K562 (cell line): ENCODE data around the gene SESN3. TPM values are rescaled to one million over a fixed set of nuclear protein-coding genes. Genes with fewer than 3 reads are reported as not detected.

ENCODE experiments used
- CTCFL ChIP-seq: IDR thresholded peaks from 2 replicates; pipeline ENCODE4 v1.6.1; 2011; ENCODE audit warnings: borderline replicate concordance, low read depth, mild to moderate bottlenecking, moderate library complexity, low read length; ENCODE audit not compliant: insufficient read depth, poor library complexity, severe bottlenecking
- E2F4 ChIP-seq: sonication (generic); formaldehyde crosslinking; IDR thresholded peaks from 2 replicates; pipeline ENCODE4 v1.8.0; 2022; ENCODE audit warnings: mild to moderate bottlenecking, low read depth, missing genetic modification reagents
- ESRRB ChIP-seq: fragments of 250-450 bp; sonication (Bioruptor Pico); IDR thresholded peaks from 2 replicates; pipeline ENCODE4 v1.5.0; 2020; ENCODE audit warnings: mild to moderate bottlenecking, moderate library complexity, borderline replicate concordance
- FOS ChIP-seq: IDR thresholded peaks from 3 replicates; pipeline ENCODE4 v1.6.1; 2011; ENCODE audit not compliant: insufficient read length; ENCODE audit errors: extremely low read depth
- KLF10 ChIP-seq: fragments of 250-450 bp; sonication (Bioruptor Pico); IDR thresholded peaks from 2 replicates; pipeline ENCODE4 v1.6.1; 2021; ENCODE audit warnings: matching md5 sums
- NRF1 ChIP-seq, 2 experiments: fragments of 450-650 bp; IDR thresholded peaks in 1 of 2; conservative IDR thresholded peaks in 1 of 2; 2 replicates each; pipeline ENCODE4 v1.6.1; 2014; ENCODE audit warnings: mild to moderate bottlenecking in 2 of 2
- PKNOX1 ChIP-seq: fragments of 450-650 bp; IDR thresholded peaks from 2 replicates; pipeline ENCODE4 v1.6.1; 2016
- RB1 ChIP-seq: fragments of 450-650 bp; IDR thresholded peaks from 2 replicates; pipeline ENCODE4 v1.6.1; 2017; ENCODE audit warnings: low read depth, mild to moderate bottlenecking
- THAP12 ChIP-seq: fragments of 250-450 bp; sonication (Bioruptor Pico); IDR thresholded peaks from 2 replicates; pipeline ENCODE4 v1.9.0; 2021; ENCODE audit warnings: mild to moderate bottlenecking, inconsistent platforms
- VEZF1 ChIP-seq: fragments of 200-800 bp; sonication (Bioruptor generic); IDR thresholded peaks from 2 replicates; pipeline ENCODE4 v1.6.1; 2017; ENCODE audit warnings: missing genetic modification characterization, missing compliant biosample characterization
- ZBTB26 ChIP-seq: fragments of 450-650 bp; formaldehyde crosslinking; IDR thresholded peaks from 2 replicates; pipeline ENCODE4 v1.4.0; 2022; ENCODE audit warnings: missing genetic modification characterization
- ZNF212 ChIP-seq: fragments of 450-650 bp; formaldehyde crosslinking; IDR thresholded peaks from 2 replicates; pipeline ENCODE4 v1.4.0; 2020; ENCODE audit warnings: mild to moderate bottlenecking
- ZNF282 ChIP-seq: sonication (generic); formaldehyde crosslinking; IDR thresholded peaks from 2 replicates; pipeline ENCODE4 v1.8.1; 2023; ENCODE audit warnings: missing genetic modification reagents
- polyA plus RNA-seq, 8 experiments: library from polyadenylated mRNA; depleted of rRNA in 4 of 8; stranded (reverse) in 5 of 8; unstranded in 3 of 8; fragments of >200 nt; fragmentation: Nextera tagmentation in 2 of 8; fragmentation: Illumina TruSeq in 1 of 8; extraction: Ambion mirVana in 2 of 8; extraction: Trizol in 1 of 8; gene quantifications; 2 replicates each; pipeline versions ENCODE4 v1.2.1 to v1.2.3, GENCODE V29; 2011 to 2014; ENCODE audit warnings: inconsistent platforms in 1 of 8, missing spikeins in 1 of 8
- total RNA-seq, 7 experiments: library from RNA; depleted of rRNA in 6 of 7; stranded (reverse); fragments of >200 nt in 6 of 7; fragmentation: Illumina TruSeq in 2 of 7; extraction: Trizol in 2 of 7; gene quantifications; 2 replicates each; pipeline versions ENCODE4 v1.2.1 to v1.2.3, GENCODE V29; 2011 to 2021; ENCODE audit warnings: low replicate concordance in 1 of 7

The SESN3 gene
- total and polyA plus RNA-seq, 9 of the 15 experiments (the other 6 are each of a cell fraction or from before 2014, with no cell fraction given): 0.44 to 2.6 (median 1.5) TPM

- TF ChIP-seq NRF1 (conservative IDR thresholded peaks at IDR 0.05 in 1 of 2, IDR thresholded peaks at IDR 0.05 in 1 of 2) (no peak), ZNF282 (CRISPR knock-in tag) (no peak), RB1 (0 out of 2 replicates have a peak, but pooled peaks have one; percentile 15), VEZF1 (CRISPR knock-in tag) (peak; percentile 68), KLF10 (CRISPR knock-in tag) (no peak), FOS (no peak), PKNOX1 (peak; percentile 56), E2F4 (CRISPR knock-in tag) (no peak), ESRRB (CRISPR knock-in tag) (no peak), CTCFL (no peak), THAP12 (no peak), ZNF212 (CRISPR knock-in tag) (no peak), ZBTB26 (no peak)
These were observed 77.8 kb downstream of the SESN3 start (continued) for GRCh38 chr11:95152876-95153856.
